Panc1 (cell line): Measurements from ENCODE around the gene DCTN1. TPM values are rescaled to one million over a fixed set of nuclear protein-coding genes. Genes with fewer than 3 reads are reported as not detected.

Experiments
- ATAC-seq: fragments of 200-7000 bp; cut with Tn5 transposase; 2 replicates; pipeline ENCODE4 v1.9.1; 2020; ENCODE audit warnings: mild to moderate bottlenecking, moderate library complexity
- BruUV-seq: library from RNA; stranded (reverse); fragments of 400-500 nt; replicated peaks from 2 replicates; lab custom pipeline; 2021; lab: Mats Ljungman, UMichigan
- CTCF ChIA-PET: fragments of 300-600 bp; sonication (Branson Sonifier 250); formaldehyde crosslinking; loops from one replicate; lab custom pipeline; 2022; ENCODE audit warnings: antibody characterized with exemption; lab: Charles Lee
- POLR2A ChIA-PET: fragments of 300-600 bp; sonication (Branson Sonifier 250); formaldehyde crosslinking; loops from one replicate; lab custom pipeline; 2022; ENCODE audit warnings: antibody characterized with exemption; lab: Charles Lee
- DNase-seq: peaks from one replicate; pipeline ENCODE4 v3.0.0-alpha.2; 2010; ENCODE audit warnings: low read depth, low spot score
- H3K27ac ChIP-seq: 2 replicates; pipeline ENCODE4 v1.5.1; 2011; ENCODE audit warnings: mild to moderate bottlenecking, low read length, inconsistent platforms
- H3K27me3 ChIP-seq: fragments of 200-500 bp; sonication (Bioruptor generic); 2 replicates; pipeline ENCODE4 v1.6.0; 2014; ENCODE audit warnings: low read length, inconsistent platforms; ENCODE audit not compliant: control insufficient read depth, insufficient read depth
- H3K36me3 ChIP-seq: fragments of 200-500 bp; sonication (Bioruptor generic); 2 replicates; pipeline ENCODE4 v1.5.1; 2014; ENCODE audit warnings: inconsistent platforms, mild to moderate bottlenecking, low read length, moderate library complexity; ENCODE audit not compliant: control insufficient read depth, insufficient read depth
- H3K4me1 ChIP-seq: 2 replicates; pipeline ENCODE4 v1.5.1; 2011; ENCODE audit warnings: inconsistent platforms, mild to moderate bottlenecking, low read length, moderate library complexity; ENCODE audit not compliant: control insufficient read depth, insufficient read depth
- H3K4me3 ChIP-seq, 2 experiments: 2 replicates each; pipeline ENCODE4 v1.5.1; 2011 to 2012; ENCODE audit warnings: low read depth in 2 of 2, low read length in 2 of 2, mild to moderate bottlenecking in 2 of 2, inconsistent platforms in 1 of 2, moderate library complexity in 1 of 2
- H3K9me3 ChIP-seq: fragments of 200-500 bp; sonication (Bioruptor generic); 2 replicates; pipeline ENCODE4 v1.5.1; 2014; ENCODE audit warnings: low read depth, mild to moderate bottlenecking, inconsistent platforms, low read length, moderate library complexity; ENCODE audit not compliant: control insufficient read depth, insufficient read depth
- POLR2AphosphoS5 ChIP-seq: IDR thresholded peaks from 2 replicates; pipeline ENCODE4 v1.6.1; 2012; ENCODE audit warnings: mild to moderate bottlenecking, low read depth, low read length, moderate library complexity
- SIN3A ChIP-seq: IDR thresholded peaks from 2 replicates; pipeline ENCODE4 v1.6.1; 2012; ENCODE audit warnings: low read depth, mild to moderate bottlenecking, low read length, moderate library complexity, borderline replicate concordance; ENCODE audit not compliant: insufficient read depth
- TCF7L2 ChIP-seq: IDR thresholded peaks from 2 replicates; pipeline ENCODE4 v1.6.1; 2011; ENCODE audit warnings: mild to moderate bottlenecking, low read depth, low read length, inconsistent platforms
- in situ Hi-C: cut with HindIII; loops from 2 replicates; pipeline ENCODE4 v1.10.0; 2016; ENCODE audit warnings: low sequenced_read_pairs, low pct_unique_long_range_greater_than_20kb
- intact Hi-C: fragments of 100-400 bp; cut with micrococcal nuclease; formaldehyde crosslinking; loops from one replicate; pipeline ENCODE4 v1.10.0; 2022; ENCODE audit not compliant: unreplicated experiment
- total RNA-seq: library from RNA; stranded (reverse); gene quantifications from one replicate; pipeline ENCODE4 v1.2.1, GENCODE V29; 2021; ENCODE audit not compliant: unreplicated experiment
- TF ChIP-seq, protein P1 (sequence below): fragments of 450-650 bp; IDR thresholded peaks from 2 replicates; pipeline ENCODE4 v1.5.1; 2017; ENCODE audit warnings: mild to moderate bottlenecking
- TF ChIP-seq, protein P2 (sequence below), 2 experiments: IDR thresholded peaks; 2 replicates each; pipeline ENCODE4 v1.6.1; 2011 to 2012; ENCODE audit warnings: low read depth in 2 of 2, control low read depth in 1 of 2, low read length in 1 of 2, mild to moderate bottlenecking in 1 of 2, moderate library complexity in 1 of 2; ENCODE audit not compliant: insufficient read depth in 1 of 2

Gene DCTN1
- total RNA-seq, 1 experiment from 2014 or later = 190 TPM

DNA sequence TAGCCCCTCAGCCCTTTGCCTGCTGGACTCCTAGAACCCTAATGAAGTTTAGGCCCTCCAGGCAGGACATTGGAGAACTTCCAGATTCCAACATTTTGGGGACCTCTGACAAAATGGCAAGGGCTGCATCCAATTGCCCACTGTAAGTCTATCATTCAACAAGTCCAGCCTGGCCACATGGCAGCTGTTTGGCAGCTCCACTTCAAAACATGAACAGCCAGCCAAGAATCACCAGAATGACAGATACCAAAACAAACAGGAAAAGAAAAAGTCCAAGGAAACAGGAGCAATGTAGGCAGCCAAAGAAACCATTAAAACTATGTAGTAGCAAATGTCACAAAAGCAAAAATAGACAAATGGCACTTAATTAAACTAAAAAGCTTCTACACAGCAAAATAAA lies 62.4 kb downstream of the DCTN1 start:
- H3K36me3 ChIP-seq = no peaks in the 10 kb centered on the region
- H3K4me1 ChIP-seq = no peaks in the 10 kb centered on the region
- ChIA-PET CTCF (no interaction called here), POLR2A (interaction anchor here (0.6 kb wide), 1 partner anchor 422 kb away, joined by 4 read pairs; no protein-coding TSS in a partner anchor)
- no peak overlapping the region for H3K4me3 ChIP-seq
- DNase-seq = no peak
- no peak for ATAC-seq
- no TSS peak for BruUV-seq
- H3K27me3 ChIP-seq = no peaks in the 10 kb centered on the region; the same call in none of the 2 replicates
- intact Hi-C loops (no loop called here), in situ Hi-C loops (no loop called here)
- no peak for TF ChIP-seq SIN3A
- TF ChIP-seq TCF7L2 = no peak
- H3K9me3 ChIP-seq = no peaks in the 10 kb centered on the region
- no peak overlapping the region for H3K27ac ChIP-seq

DNA sequence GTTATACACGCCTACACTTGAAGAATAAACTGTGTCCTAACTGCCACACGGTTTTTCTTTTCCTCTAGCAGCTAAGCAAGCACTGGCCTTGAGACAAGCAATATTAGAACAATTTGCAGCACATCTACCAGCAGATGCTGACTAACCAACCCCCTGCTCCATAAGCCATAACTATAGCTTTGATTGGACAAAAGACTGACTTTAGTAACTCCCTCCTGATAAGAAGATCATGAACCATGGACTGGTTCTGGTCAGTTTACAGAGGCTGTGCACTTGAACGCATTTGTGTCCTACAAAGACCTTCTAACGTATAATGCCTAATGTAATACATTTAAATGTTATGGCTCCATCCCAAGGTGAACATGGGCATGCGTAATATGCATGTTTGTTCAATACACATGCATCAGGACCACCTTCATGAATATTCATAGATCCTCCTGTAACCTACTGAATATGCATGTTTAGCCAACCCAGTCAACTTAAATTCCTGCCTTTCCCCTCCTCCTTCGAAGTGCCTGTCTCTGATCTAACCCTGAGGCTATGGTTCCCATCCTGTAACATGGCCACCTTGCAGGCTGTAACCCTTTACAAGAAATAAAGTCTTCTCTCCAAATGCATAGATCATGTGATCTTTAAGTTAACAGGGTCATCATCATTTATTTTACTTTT lies 63.4 kb downstream of the DCTN1 start:
- H3K9me3 ChIP-seq = no peaks in the 10 kb centered on the region
- intact Hi-C loops (no loop called here), in situ Hi-C loops (no loop called here)
- H3K27me3 ChIP-seq = no peaks in the 10 kb centered on the region; the same call in none of the 2 replicates
- CTCF ChIA-PET = interaction anchor here (1.6 kb wide), 1 partner anchor 18 kb away, joined by 6 read pairs; no protein-coding TSS in a partner anchor
- no TSS peak for BruUV-seq
- H3K27ac ChIP-seq = no peak overlapping the region
- POLR2A ChIA-PET = interaction anchor here (0.6 kb wide), 1 partner anchor 421 kb away, joined by 4 read pairs; no protein-coding TSS in a partner anchor
- H3K4me3 ChIP-seq = no peak overlapping the region
- ATAC-seq (no peak), DNase-seq (no peak)
- H3K36me3 ChIP-seq = no peaks in the 10 kb centered on the region
- TF ChIP-seq SIN3A (no peak), TCF7L2 (no peak), POLR2AphosphoS5 (no peak)
- TF ChIP-seq, protein P1, sequence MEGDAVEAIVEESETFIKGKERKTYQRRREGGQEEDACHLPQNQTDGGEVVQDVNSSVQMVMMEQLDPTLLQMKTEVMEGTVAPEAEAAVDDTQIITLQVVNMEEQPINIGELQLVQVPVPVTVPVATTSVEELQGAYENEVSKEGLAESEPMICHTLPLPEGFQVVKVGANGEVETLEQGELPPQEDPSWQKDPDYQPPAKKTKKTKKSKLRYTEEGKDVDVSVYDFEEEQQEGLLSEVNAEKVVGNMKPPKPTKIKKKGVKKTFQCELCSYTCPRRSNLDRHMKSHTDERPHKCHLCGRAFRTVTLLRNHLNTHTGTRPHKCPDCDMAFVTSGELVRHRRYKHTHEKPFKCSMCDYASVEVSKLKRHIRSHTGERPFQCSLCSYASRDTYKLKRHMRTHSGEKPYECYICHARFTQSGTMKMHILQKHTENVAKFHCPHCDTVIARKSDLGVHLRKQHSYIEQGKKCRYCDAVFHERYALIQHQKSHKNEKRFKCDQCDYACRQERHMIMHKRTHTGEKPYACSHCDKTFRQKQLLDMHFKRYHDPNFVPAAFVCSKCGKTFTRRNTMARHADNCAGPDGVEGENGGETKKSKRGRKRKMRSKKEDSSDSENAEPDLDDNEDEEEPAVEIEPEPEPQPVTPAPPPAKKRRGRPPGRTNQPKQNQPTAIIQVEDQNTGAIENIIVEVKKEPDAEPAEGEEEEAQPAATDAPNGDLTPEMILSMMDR = no peak
- TF ChIP-seq, protein P2, sequence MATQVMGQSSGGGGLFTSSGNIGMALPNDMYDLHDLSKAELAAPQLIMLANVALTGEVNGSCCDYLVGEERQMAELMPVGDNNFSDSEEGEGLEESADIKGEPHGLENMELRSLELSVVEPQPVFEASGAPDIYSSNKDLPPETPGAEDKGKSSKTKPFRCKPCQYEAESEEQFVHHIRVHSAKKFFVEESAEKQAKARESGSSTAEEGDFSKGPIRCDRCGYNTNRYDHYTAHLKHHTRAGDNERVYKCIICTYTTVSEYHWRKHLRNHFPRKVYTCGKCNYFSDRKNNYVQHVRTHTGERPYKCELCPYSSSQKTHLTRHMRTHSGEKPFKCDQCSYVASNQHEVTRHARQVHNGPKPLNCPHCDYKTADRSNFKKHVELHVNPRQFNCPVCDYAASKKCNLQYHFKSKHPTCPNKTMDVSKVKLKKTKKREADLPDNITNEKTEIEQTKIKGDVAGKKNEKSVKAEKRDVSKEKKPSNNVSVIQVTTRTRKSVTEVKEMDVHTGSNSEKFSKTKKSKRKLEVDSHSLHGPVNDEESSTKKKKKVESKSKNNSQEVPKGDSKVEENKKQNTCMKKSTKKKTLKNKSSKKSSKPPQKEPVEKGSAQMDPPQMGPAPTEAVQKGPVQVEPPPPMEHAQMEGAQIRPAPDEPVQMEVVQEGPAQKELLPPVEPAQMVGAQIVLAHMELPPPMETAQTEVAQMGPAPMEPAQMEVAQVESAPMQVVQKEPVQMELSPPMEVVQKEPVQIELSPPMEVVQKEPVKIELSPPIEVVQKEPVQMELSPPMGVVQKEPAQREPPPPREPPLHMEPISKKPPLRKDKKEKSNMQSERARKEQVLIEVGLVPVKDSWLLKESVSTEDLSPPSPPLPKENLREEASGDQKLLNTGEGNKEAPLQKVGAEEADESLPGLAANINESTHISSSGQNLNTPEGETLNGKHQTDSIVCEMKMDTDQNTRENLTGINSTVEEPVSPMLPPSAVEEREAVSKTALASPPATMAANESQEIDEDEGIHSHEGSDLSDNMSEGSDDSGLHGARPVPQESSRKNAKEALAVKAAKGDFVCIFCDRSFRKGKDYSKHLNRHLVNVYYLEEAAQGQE (IDR thresholded peaks at IDR 0.05; ENCODE audit: insufficient read depth in 1 of 2, low read depth in 2 of 2, low read length in 1 of 2) = no peak
- no peaks in the 10 kb centered on the region for H3K4me1 ChIP-seq

DNA sequence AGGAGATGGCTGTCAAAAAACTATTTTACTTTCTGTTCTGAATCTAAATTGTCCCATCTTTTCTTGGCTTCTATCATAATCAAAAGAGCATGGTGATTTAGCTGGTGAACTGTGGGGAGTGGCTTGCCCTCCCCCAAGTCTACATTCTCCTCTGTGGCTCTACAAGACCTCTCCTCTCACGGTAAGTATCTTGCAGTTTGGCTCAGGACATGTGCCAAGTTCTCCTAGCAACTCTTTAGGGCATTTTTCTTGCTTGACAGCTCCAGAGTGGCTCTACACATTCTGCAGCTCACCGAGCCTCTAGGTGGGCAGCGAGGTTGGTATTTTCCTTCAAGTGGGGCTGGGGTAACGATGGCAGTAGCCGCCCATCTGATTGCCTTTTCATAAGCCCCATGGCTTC lies 66.0 kb downstream of the DCTN1 start:
- H3K27ac ChIP-seq = no peak overlapping the region
- ATAC-seq (no peak), DNase-seq (no peak)
- H3K27me3 ChIP-seq = no peaks in the 10 kb centered on the region; the same call in none of the 2 replicates
- H3K9me3 ChIP-seq = no peaks in the 10 kb centered on the region
- intact Hi-C loops (no loop called here), in situ Hi-C loops (no loop called here)
- ChIA-PET POLR2A (no interaction called here), CTCF (interaction anchor here (0.6 kb wide), 1 partner anchor 8 kb away, joined by 5 read pairs; no protein-coding TSS in a partner anchor)
- no peak overlapping the region for H3K4me3 ChIP-seq
- TF ChIP-seq, protein P2 (IDR thresholded peaks at IDR 0.05; ENCODE audit: insufficient read depth in 1 of 2, low read depth in 2 of 2, low read length in 1 of 2) = no peak
- no peak for TF ChIP-seq TCF7L2
- no peak for TF ChIP-seq POLR2AphosphoS5
- no peak for TF ChIP-seq SIN3A
- TF ChIP-seq, protein P1 = no peak
- no peaks in the 10 kb centered on the region for H3K4me1 ChIP-seq
- no peaks in the 10 kb centered on the region for H3K36me3 ChIP-seq
- no TSS peak for BruUV-seq
